ENCODE measurements around the gene BNIP3.

DNA sequence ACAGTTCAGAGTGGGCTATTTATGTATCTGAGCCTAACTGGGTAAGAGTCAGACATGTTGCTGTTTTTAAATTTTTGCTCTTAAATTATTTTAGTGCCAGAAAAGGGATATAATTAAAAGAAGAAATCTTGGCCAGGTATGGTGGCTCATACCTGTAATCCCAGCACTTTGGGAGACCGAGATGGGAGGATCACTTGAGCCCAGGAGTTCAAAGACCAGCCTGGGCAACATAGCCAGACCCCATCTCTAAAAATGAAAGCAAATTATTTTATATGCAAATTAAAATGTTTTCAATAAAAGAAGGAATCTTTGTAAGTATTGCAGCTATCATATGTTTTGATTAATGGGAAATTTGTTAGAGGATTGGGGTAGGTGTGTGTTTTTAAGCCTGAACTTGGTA lies 39.3 kb downstream of the BNIP3 start:
- TF ChIP-seq EP300 (IDR thresholded peaks at IDR 0.05) (no peak), POLR2A (IDR thresholded peaks at IDR 0.05) (no peak)
- TF ChIP-seq, protein P1, sequence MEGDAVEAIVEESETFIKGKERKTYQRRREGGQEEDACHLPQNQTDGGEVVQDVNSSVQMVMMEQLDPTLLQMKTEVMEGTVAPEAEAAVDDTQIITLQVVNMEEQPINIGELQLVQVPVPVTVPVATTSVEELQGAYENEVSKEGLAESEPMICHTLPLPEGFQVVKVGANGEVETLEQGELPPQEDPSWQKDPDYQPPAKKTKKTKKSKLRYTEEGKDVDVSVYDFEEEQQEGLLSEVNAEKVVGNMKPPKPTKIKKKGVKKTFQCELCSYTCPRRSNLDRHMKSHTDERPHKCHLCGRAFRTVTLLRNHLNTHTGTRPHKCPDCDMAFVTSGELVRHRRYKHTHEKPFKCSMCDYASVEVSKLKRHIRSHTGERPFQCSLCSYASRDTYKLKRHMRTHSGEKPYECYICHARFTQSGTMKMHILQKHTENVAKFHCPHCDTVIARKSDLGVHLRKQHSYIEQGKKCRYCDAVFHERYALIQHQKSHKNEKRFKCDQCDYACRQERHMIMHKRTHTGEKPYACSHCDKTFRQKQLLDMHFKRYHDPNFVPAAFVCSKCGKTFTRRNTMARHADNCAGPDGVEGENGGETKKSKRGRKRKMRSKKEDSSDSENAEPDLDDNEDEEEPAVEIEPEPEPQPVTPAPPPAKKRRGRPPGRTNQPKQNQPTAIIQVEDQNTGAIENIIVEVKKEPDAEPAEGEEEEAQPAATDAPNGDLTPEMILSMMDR (IDR thresholded peaks at IDR 0.05), result no peak

Measured in tibial nerve (tissue), 4 donors.